Transverse colon (tissue), 3 donors: ENCODE results near the gene PRSS38.

ENCODE experiments used
- POLR2A ChIP-seq: fragments of 450-650 bp; IDR thresholded peaks from one replicate; pipeline ENCODE4 v1.6.1; 2016; ENCODE audit warnings: antibody characterized with exemption, mild to moderate bottlenecking, moderate library complexity
- TF ChIP-seq, protein P1 (sequence below), 5 experiments: fragments of 200-600 bp in 3 of 5; fragments of 450-650 bp in 2 of 5; sonication (generic) in 3 of 5; IDR thresholded peaks; 1 replicate in 2 of 5; 2 replicates in 3 of 5; pipeline ENCODE4 v1.5.1; 2016 to 2017; ENCODE audit warnings: antibody characterized with exemption in 5 of 5, inconsistent platforms in 3 of 5, mild to moderate bottlenecking in 2 of 5, moderate library complexity in 1 of 5

DNA sequence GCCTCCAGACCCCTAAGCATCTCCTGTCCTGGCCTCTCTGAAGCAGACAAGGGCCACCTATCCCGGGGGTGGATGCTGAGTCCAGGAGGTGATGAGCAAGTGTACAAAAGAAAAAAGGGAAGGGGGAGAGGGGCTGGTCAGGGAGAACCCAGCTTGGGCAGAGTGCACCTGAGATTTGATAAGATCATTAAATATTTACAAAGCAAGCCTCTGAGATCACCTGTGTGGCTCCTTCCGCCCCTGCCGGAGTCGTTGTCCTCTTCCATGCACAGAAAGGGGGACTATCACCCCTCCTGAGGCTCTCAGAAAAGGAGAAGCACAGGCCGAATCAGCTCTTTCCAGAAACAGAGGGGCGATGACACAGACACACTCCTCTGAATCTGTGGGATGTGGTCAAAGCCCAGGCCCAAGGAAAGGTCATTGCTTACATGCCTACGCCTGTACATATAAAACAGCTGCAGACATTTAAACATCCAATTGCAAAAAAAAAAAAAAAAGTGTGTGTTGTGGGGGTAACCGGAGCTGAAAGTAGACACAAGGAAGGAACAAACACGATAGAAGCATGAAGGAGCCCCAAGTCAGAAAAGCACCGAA lies 30.9 kb downstream of the PRSS38 start:
- TF ChIP-seq, protein P1, sequence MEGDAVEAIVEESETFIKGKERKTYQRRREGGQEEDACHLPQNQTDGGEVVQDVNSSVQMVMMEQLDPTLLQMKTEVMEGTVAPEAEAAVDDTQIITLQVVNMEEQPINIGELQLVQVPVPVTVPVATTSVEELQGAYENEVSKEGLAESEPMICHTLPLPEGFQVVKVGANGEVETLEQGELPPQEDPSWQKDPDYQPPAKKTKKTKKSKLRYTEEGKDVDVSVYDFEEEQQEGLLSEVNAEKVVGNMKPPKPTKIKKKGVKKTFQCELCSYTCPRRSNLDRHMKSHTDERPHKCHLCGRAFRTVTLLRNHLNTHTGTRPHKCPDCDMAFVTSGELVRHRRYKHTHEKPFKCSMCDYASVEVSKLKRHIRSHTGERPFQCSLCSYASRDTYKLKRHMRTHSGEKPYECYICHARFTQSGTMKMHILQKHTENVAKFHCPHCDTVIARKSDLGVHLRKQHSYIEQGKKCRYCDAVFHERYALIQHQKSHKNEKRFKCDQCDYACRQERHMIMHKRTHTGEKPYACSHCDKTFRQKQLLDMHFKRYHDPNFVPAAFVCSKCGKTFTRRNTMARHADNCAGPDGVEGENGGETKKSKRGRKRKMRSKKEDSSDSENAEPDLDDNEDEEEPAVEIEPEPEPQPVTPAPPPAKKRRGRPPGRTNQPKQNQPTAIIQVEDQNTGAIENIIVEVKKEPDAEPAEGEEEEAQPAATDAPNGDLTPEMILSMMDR (IDR thresholded peaks at IDR 0.05) = no peak
- TF ChIP-seq POLR2A = no peak
